Measurements from ENCODE around the gene PRM3.

DNA sequence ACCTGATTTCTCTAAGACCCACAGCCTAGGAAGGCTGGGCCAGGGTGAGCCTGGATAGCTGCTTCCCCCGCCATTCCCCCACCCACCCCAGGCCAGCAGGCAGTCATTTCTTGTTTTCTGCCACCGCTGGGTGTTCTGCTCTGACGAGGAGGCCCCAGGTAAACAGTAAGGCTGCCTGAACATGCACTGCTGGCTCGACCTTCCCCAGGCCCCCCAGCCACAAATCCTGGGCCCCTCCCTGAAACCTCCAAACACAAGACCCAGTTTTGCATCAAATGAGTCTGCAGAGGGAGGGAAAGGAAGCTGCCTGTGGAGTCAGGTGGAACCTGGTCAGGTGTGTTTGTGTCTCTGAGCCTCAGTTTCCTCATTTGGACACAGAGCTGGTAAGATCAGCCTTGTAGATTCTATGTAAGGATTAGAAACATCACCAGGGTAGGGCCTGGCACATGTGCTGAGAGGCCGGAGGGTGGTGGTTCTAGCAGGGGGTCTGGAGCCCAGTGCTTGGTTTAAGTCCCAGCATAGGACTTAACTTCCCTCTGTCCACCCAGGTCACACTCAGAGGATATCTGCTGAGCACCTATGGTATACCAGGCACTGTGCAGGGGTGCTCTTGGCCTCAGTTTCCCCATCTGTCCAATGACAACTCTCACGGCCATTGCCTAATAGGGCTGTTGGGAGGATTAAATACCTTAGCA is 26.6 kb upstream of the PRM3 start:
- TF ChIP-seq CTCF (IDR thresholded peaks at IDR 0.05 in 4 of 5, conservative IDR thresholded peaks at IDR 0.05 in 1 of 5), result no peak
- TF ChIP-seq POLR2A (IDR thresholded peaks at IDR 0.05), result no peak
